Type B pancreatic cell (in vitro differentiated cells): ENCODE measurements around the gene ARHGAP33. TPM values are rescaled to one million over a fixed set of nuclear protein-coding genes. Genes with fewer than 3 reads are reported as not detected.

Source experiments
- DNase-seq: peaks from one replicate; pipeline ENCODE4 v3.0.0; 2021; ENCODE audit warnings: mixed read lengths; ENCODE audit not compliant: unreplicated experiment; ENCODE audit errors: extremely low spot score
- H3K27ac Mint-ChIP-seq: 2 replicates; pipeline ENCODE4 v1.8.0; 2021; ENCODE audit warnings: mild to moderate bottlenecking, mixed read lengths
- H3K27me3 Mint-ChIP-seq: 2 replicates; pipeline ENCODE4 v1.8.0; 2021; ENCODE audit warnings: mixed read lengths
- H3K36me3 Mint-ChIP-seq: 2 replicates; pipeline ENCODE4 v1.8.0; 2021; ENCODE audit warnings: mixed read lengths
- H3K4me1 Mint-ChIP-seq: one replicate; pipeline ENCODE4 v1.8.0; 2021; ENCODE audit warnings: mixed read lengths; ENCODE audit not compliant: unreplicated experiment
- H3K4me3 Mint-ChIP-seq: 2 replicates; pipeline ENCODE4 v1.8.0; 2021; ENCODE audit warnings: mild to moderate bottlenecking, mixed read lengths
- H3K9me3 Mint-ChIP-seq: 2 replicates; pipeline ENCODE4 v1.8.0; 2021; ENCODE audit warnings: mixed read lengths
- total RNA-seq: library from RNA; stranded (reverse); gene quantifications from 2 replicates; pipeline ENCODE4 v1.2.1, GENCODE V29; 2021; ENCODE audit warnings: low replicate concordance
- TF ChIP-seq, protein P1 (sequence below): fragments of 200-600 bp; sonication (generic); conservative IDR thresholded peaks from 2 replicates; pipeline ENCODE4 v1.5.0; 2021; ENCODE audit warnings: antibody characterized with exemption, mild to moderate bottlenecking

Gene ARHGAP33
- total RNA-seq, 1 donor from 2014 or later: 71.8 TPM

DNA sequence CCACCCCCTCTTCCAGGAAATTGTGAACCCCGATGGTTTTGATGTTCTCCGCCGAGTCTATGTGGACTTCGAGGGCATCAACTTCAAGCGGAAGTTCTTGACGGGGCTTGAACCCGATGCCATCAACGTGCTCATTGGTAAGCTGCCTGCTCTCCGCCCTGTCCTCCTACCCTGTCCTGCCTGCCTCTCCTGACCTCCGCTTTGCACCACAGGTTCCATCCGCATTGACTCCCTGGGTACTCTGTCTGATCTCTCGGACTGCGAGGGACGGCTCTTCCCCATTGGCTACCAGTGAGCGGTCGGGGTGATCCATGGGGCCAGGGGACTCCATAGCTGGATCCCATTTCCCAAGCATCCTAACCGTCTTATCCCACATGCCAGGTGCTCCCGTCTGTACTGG, 45.0 kb upstream of the ARHGAP33 start:
- H3K36me3 Mint-ChIP-seq: peaks cover 14% of the 10 kb centered on the region
- DNase-seq: no peak
- H3K4me3 Mint-ChIP-seq: no peak overlapping the region
- no peaks in the 10 kb centered on the region for H3K9me3 Mint-ChIP-seq
- no peaks in the 10 kb centered on the region for H3K27me3 Mint-ChIP-seq
- peaks cover 5% of the 10 kb centered on the region for H3K4me1 Mint-ChIP-seq
- TF ChIP-seq, protein P1, sequence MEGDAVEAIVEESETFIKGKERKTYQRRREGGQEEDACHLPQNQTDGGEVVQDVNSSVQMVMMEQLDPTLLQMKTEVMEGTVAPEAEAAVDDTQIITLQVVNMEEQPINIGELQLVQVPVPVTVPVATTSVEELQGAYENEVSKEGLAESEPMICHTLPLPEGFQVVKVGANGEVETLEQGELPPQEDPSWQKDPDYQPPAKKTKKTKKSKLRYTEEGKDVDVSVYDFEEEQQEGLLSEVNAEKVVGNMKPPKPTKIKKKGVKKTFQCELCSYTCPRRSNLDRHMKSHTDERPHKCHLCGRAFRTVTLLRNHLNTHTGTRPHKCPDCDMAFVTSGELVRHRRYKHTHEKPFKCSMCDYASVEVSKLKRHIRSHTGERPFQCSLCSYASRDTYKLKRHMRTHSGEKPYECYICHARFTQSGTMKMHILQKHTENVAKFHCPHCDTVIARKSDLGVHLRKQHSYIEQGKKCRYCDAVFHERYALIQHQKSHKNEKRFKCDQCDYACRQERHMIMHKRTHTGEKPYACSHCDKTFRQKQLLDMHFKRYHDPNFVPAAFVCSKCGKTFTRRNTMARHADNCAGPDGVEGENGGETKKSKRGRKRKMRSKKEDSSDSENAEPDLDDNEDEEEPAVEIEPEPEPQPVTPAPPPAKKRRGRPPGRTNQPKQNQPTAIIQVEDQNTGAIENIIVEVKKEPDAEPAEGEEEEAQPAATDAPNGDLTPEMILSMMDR: no peak
- peak overlapping the region; percentile 56 for H3K27ac Mint-ChIP-seq

DNA sequence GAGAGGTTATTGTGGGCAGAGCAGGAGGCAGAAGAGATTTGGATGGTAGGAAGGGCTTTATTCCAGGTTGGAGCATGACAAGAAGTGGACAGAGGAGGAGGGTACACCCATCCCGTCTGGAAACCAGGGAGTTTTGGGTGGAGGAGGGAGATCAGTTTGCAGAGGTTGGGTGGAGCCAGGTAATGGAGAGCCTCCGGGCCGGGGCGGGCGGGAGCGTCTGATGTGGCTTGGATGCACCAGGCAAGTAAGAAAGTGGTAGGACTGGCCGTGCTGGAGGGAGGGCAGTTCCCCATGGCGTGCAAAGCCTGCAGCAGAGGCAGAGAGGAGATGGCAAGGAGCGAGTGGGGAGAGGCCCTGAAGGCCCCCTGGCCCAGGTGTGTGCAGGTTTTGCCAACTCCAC, 44.0 kb upstream of the ARHGAP33 start:
- Mint-ChIP-seq H3K27me3 (no peaks in the 10 kb centered on the region), H3K4me3 (peak overlapping the region; percentile 34), H3K4me1 (peaks cover 5% of the 10 kb centered on the region), H3K9me3 (no peaks in the 10 kb centered on the region), H3K27ac (peak overlapping the region; percentile 85), H3K36me3 (peaks cover 14% of the 10 kb centered on the region)
- no peak for DNase-seq
- TF ChIP-seq, protein P1: no peak

- DNase-seq: no peak
- H3K27ac Mint-ChIP-seq: peak overlapping the region; percentile 85
- H3K4me3 Mint-ChIP-seq: no peak overlapping the region
- H3K27me3 Mint-ChIP-seq: no peaks in the 10 kb centered on the region
- H3K9me3 Mint-ChIP-seq: no peaks in the 10 kb centered on the region
- peaks cover 5% of the 10 kb centered on the region for H3K4me1 Mint-ChIP-seq
- TF ChIP-seq, protein P1: no peak
- H3K36me3 Mint-ChIP-seq: peaks cover 14% of the 10 kb centered on the region
Measured at GRCh38 chr19:35731779-35732405, 43.5 kb upstream of the ARHGAP33 start.

DNA sequence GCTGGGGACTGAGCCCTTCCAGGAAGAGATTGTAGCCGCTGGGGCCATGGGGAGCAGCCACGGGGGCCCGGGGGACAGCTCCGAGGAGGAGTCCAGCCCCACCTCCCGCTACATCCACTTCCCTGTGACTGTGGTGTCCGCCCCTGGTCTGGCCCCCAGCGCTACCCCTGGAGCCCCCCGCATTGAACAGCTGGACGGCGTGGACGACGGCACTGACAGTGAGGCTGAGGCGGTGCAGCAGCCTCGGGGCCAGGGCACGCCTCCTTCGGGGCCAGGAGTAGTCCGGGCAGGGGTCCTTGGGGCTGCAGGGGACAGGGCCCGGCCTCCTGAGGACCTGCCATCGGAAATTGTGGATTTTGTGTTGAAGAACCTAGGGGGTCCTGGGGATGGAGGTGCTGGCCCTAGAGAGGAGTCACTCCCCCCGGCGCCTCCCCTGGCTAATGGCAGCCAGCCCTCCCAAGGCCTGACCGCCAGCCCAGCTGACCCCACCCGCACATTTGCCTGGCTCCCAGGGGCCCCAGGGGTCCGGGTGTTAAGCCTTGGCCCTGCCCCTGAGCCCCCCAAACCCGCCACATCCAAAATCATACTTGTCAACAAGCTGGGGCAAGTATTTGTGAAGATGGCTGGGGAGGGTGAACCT, 42.7 kb upstream of the ARHGAP33 start:
- Mint-ChIP-seq H3K9me3 (no peaks in the 10 kb centered on the region), H3K27ac (no peak overlapping the region), H3K4me3 (no peak overlapping the region), H3K36me3 (peaks cover 14% of the 10 kb centered on the region), H3K27me3 (no peaks in the 10 kb centered on the region), H3K4me1 (peaks cover 5% of the 10 kb centered on the region)
- DNase-seq: no peak
- TF ChIP-seq, protein P1: no peak

- DNase-seq: no peak
- H3K36me3 Mint-ChIP-seq: peaks cover 14% of the 10 kb centered on the region
- no peak overlapping the region for H3K27ac Mint-ChIP-seq
- no peak overlapping the region for H3K4me3 Mint-ChIP-seq
- no peaks in the 10 kb centered on the region for H3K27me3 Mint-ChIP-seq
- no peaks in the 10 kb centered on the region for H3K9me3 Mint-ChIP-seq
- H3K4me1 Mint-ChIP-seq: peaks cover 5% of the 10 kb centered on the region
- TF ChIP-seq, protein P1: no peak
Measured at GRCh38 chr19:35733180-35734125, 41.9 kb upstream of the ARHGAP33 start.
